ENCODE measurements around the gene IVD. TPM values are rescaled to one million over a fixed set of nuclear protein-coding genes. Genes with fewer than 3 reads are reported as not detected.

IVD gene
- total and polyA plus RNA-seq, 2 of the 8 experiments (the other 6 are each of a cell fraction or from before 2014, with no cell fraction given) = 55.2 to 78.8 TPM

DNA sequence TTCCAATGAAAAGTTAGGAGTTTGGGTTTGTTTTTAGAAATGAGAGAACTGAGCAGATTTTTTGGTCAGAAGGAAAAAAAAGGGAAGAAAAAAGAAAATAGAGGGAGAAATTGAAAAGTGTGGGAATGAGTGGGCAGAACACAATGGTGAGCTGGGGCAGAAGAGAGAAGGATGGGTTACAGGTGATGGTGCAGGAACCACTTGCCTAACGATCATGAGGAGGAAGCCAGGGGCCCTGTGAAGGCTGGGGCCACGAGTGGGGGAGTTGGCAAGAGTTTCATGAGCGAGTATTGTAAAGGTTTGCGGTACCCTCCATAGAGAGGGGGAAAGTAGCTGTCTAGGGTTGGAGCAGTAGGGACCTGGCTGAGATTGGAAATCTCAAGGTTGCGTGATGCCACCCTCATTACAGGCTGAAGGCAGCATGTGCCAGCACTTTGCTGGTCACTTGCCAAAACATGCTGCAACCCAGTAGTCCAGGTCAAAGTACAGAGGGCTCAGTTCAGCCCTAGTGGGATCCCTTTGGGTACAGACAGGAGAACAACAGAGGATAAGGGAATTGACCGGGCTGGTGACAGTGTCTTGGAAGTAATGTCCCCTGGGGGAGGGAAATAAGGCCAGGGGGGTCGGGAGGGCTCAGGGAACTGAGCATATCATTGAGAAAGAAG, 6.6 kb downstream of the IVD start:
- H3K4ac ChIP-seq (replicated peaks; ENCODE audit: insufficient read length, low read depth, low read length) = no peak overlapping the region
- no peaks in the 10 kb centered on the region for H3K9me3 ChIP-seq (ENCODE audit: insufficient read depth in 2 of 2, low read depth in 1 of 2, low read length in 1 of 2)
- no peak overlapping the region for H3K4me3 ChIP-seq (ENCODE audit: extremely low read depth in 1 of 4, insufficient read depth in 2 of 4, low read depth in 3 of 4, low read length in 4 of 4)
- H3K9ac ChIP-seq (replicated peaks in 1 of 4; ENCODE audit: extremely low read depth in 1 of 4, low read depth in 3 of 4, low read length in 3 of 4) = no peak overlapping the region
- H3K79me1 ChIP-seq (ENCODE audit: low read depth, low read length) = peaks cover 3% of the 10 kb centered on the region; the same call in 1 of the 2 replicates
- no peak overlapping the region for H2BK12ac ChIP-seq (ENCODE audit: low read depth, low read length)
- ChIA-PET POLR2A (ENCODE audit: partially characterized antibody) (interaction anchor here (0.8 to 1.5 kb wide), 5 partner anchors 9 to 42 kb away, joined by 3 to 5 read pairs (median 3); partner anchors contain the start of gene KNSTRN), CTCF (ENCODE audit: partially characterized antibody) (interaction anchor here (4.3 to 16.2 kb wide), 3 partner anchors 9 to 72 kb away, joined by 17 to 184 read pairs (median 27); partner anchors contain the start of gene CCDC9B)
- H2BK120ac ChIP-seq (replicated peaks; ENCODE audit: low read depth, low read length) = no peak overlapping the region
- H3K27me3 ChIP-seq (replicated peaks in 1 of 4; ENCODE audit: control insufficient read depth in 3 of 4, extremely low read depth in 1 of 4, insufficient read depth in 3 of 4, low read length in 3 of 4) = no peaks in the 10 kb centered on the region
- H3K14ac ChIP-seq (ENCODE audit: insufficient read length) = no peak overlapping the region
- H2AFZ ChIP-seq (ENCODE audit: low read length) = no peak overlapping the region
- H4K91ac ChIP-seq (replicated peaks; ENCODE audit: insufficient read length, low read length) = no peak overlapping the region
- H3K27ac ChIP-seq (ENCODE audit: low read depth, low read length) = no peak overlapping the region
- DNase-seq (ENCODE audit: low read depth in 1 of 2, low spot score in 2 of 2) = no peak
- peaks cover 0 to 10% of the 10 kb centered on the region in 2 experiments for H4K20me1 ChIP-seq (replicated peaks in 1 of 2; ENCODE audit: control insufficient read depth in 1 of 2, insufficient read depth in 2 of 2, low read length in 2 of 2)
- H3K36me3 ChIP-seq (ENCODE audit: control insufficient read depth in 2 of 4, insufficient read depth in 4 of 4, low read length in 3 of 4) = peaks cover 40 to 87% (median 75%) of the 10 kb centered on the region in 4 experiments
- H3K79me2 ChIP-seq (ENCODE audit: control insufficient read depth in 1 of 2, insufficient read depth in 2 of 2, low read length in 2 of 2) = peaks cover 0 to 9% of the 10 kb centered on the region in 2 experiments; a peak in 2 of 4 replicates
- H3K18ac ChIP-seq (ENCODE audit: extremely low read depth, low read length) = no peak overlapping the region
- H3K4me2 ChIP-seq (ENCODE audit: insufficient read depth in 1 of 2, low read depth in 2 of 2, low read length in 2 of 2) = no peak overlapping the region
- no peak overlapping the region for H2BK5ac ChIP-seq (ENCODE audit: low read depth, low read length)
- no peak overlapping the region for H2BK15ac ChIP-seq (ENCODE audit: low read length)
- 91% methylated on average over 7 of the region's 7 CpGs; no CpG with 5 or more reads in 1 of the 2 experiments for WGBS, 2 experiments (ENCODE audit: extremely low coverage in 1 of 2, insufficient coverage in 1 of 2, insufficient read length in 1 of 2, insufficient replicate concordance in 2 of 2, low coverage in 1 of 2, low lambda C conversion rate in 2 of 2, missing lambda C conversion rate in 1 of 2)
- no peak overlapping the region for H3K23ac ChIP-seq (ENCODE audit: insufficient read length)
- no peak for FAIRE-seq
- H3K23me2 ChIP-seq (ENCODE audit: low read depth, low read length) = no peaks in the 10 kb centered on the region
- H4K5ac ChIP-seq (ENCODE audit: insufficient read length, low read depth, low read length) = no peak overlapping the region
- no peak overlapping the region for H3K56ac ChIP-seq (replicated peaks; ENCODE audit: insufficient read length, low read depth, low read length)
- peaks cover 0 to 3% (median under 1%) of the 10 kb centered on the region in 4 experiments; a peak in 1 of 7 replicates for H3K4me1 ChIP-seq (replicated peaks in 1 of 4; ENCODE audit: control insufficient read depth in 3 of 4, insufficient read depth in 4 of 4, low read length in 3 of 4)
- H2BK20ac ChIP-seq (ENCODE audit: low read length) = no peak overlapping the region
- H2AK5ac ChIP-seq (ENCODE audit: low read depth, low read length) = no peak overlapping the region
- no peak overlapping the region for H4K8ac ChIP-seq (ENCODE audit: extremely low read depth, insufficient read depth, low read length)
- TF ChIP-seq CBX8 (IDR thresholded peaks at IDR 0.05; ENCODE audit: borderline replicate concordance, low read depth, low read length) = no peak
- no peak for TF ChIP-seq TAF1 (IDR thresholded peaks at IDR 0.05; ENCODE audit: low read depth, low read length)
- TF ChIP-seq RAD21 (IDR thresholded peaks at IDR 0.05 in 1 of 2, conservative IDR thresholded peaks at IDR 0.05 in 1 of 2; ENCODE audit: low read depth in 2 of 2, low read length in 2 of 2) = no peak
- no peak for TF ChIP-seq JUN (IDR thresholded peaks at IDR 0.05; ENCODE audit: low read depth, low read length)
- TF ChIP-seq RBBP5 (IDR thresholded peaks at IDR 0.05; ENCODE audit: borderline replicate concordance, low read depth, low read length) = no peak
- TF ChIP-seq NANOG (IDR thresholded peaks at IDR 0.05; ENCODE audit: insufficient read depth, low read depth, low read length, poor library complexity, severe bottlenecking) = no peak
- TF ChIP-seq CHD2 (IDR thresholded peaks at IDR 0.05; ENCODE audit: low read length) = no peak
- no peak for TF ChIP-seq KDM1A (IDR thresholded peaks at IDR 0.05; ENCODE audit: borderline replicate concordance, low read length)
- TF ChIP-seq GTF2F1 (IDR thresholded peaks at IDR 0.05; ENCODE audit: borderline replicate concordance, low read depth, low read length) = no peak
- TF ChIP-seq POLR2AphosphoS5 (IDR thresholded peaks at IDR 0.05; ENCODE audit: low read depth, low read length) = no peak
- TF ChIP-seq BACH1 (IDR thresholded peaks at IDR 0.05; ENCODE audit: low read length) = no peak
- TF ChIP-seq, protein P1, sequence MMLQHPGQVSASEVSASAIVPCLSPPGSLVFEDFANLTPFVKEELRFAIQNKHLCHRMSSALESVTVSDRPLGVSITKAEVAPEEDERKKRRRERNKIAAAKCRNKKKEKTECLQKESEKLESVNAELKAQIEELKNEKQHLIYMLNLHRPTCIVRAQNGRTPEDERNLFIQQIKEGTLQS (IDR thresholded peaks at IDR 0.05; ENCODE audit: insufficient read depth, low read depth, low read length) = no peak
